IMR-90 (cell line): ENCODE results near the gene ALDH2. TPM values are rescaled to one million over a fixed set of nuclear protein-coding genes. Genes with fewer than 3 reads are reported as not detected.

Experiments
- ATAC-seq: fragments of 200-7000 bp; cut with Tn5 transposase; 2 replicates; pipeline ENCODE4 v1.9.1; 2020; ENCODE audit warnings: low read depth, mild to moderate bottlenecking, moderate library complexity
- BruUV-seq: library from RNA; stranded (reverse); fragments of 400-500 nt; replicated peaks from 2 replicates; lab custom pipeline; 2021; lab: Mats Ljungman, UMichigan
- CTCF ChIA-PET: fragments of 300-600 bp; formaldehyde crosslinking; extraction: SDS; loops from one replicate; lab custom pipeline; 2021; ENCODE audit warnings: antibody characterized with exemption; lab: Yijun Ruan, JAX
- POLR2A ChIA-PET: fragments of 300-600 bp; sonication (Branson Sonifier 250); formaldehyde crosslinking; loops from one replicate; lab custom pipeline; 2022; ENCODE audit warnings: antibody characterized with exemption; ENCODE audit not compliant: unreplicated experiment; lab: Charles Lee
- DNase-seq: peaks from one replicate; pipeline ENCODE4 v3.0.0; 2013
- H2AFZ ChIP-seq: replicated peaks from 2 replicates; pipeline ENCODE3; 2013; ENCODE audit warnings: low read length, mild to moderate bottlenecking; ENCODE audit not compliant: poor library complexity
- H2AK5ac ChIP-seq: 2 replicates; pipeline ENCODE4 v1.6.1; 2013; ENCODE audit warnings: low read depth, low read length, inconsistent platforms
- H2AK9ac ChIP-seq: replicated peaks from 2 replicates; pipeline ENCODE3; 2013; ENCODE audit warnings: mild to moderate bottlenecking, low read depth, low read length, moderate library complexity; ENCODE audit not compliant: poor library complexity
- H2BK120ac ChIP-seq: 2 replicates; pipeline ENCODE4 v1.6.1; 2013; ENCODE audit warnings: low read depth, low read length, inconsistent platforms
- H2BK15ac ChIP-seq: 3 replicates; pipeline ENCODE4 v1.6.1; 2013; ENCODE audit warnings: low read depth, low read length, inconsistent platforms
- H2BK20ac ChIP-seq: 2 replicates; pipeline ENCODE4 v1.6.1; 2013; ENCODE audit warnings: low read depth, mild to moderate bottlenecking, inconsistent platforms, low read length, moderate library complexity
- H2BK5ac ChIP-seq: 2 replicates; pipeline ENCODE4 v1.6.1; 2013; ENCODE audit warnings: mild to moderate bottlenecking, low read depth, low read length, inconsistent platforms; ENCODE audit not compliant: poor library complexity, severe bottlenecking
- H3K14ac ChIP-seq: replicated peaks from 2 replicates; pipeline ENCODE4 v1.6.1; 2013; ENCODE audit warnings: low read depth, low read length, inconsistent platforms
- H3K18ac ChIP-seq: 2 replicates; pipeline ENCODE4 v1.6.1; 2013; ENCODE audit warnings: low read depth, low read length, control low read depth
- H3K23ac ChIP-seq: 2 replicates; pipeline ENCODE4 v1.6.1; 2013; ENCODE audit warnings: low read depth, low read length, inconsistent platforms
- H3K27ac ChIP-seq: 2 replicates; pipeline ENCODE4 v1.5.1; 2013; ENCODE audit warnings: mild to moderate bottlenecking, control low read depth, low read length; ENCODE audit not compliant: insufficient read depth
- H3K27me3 ChIP-seq: 2 replicates; pipeline ENCODE4 v1.6.1; 2013; ENCODE audit warnings: low read length; ENCODE audit not compliant: control insufficient read depth, insufficient read depth
- H3K36me3 ChIP-seq: 2 replicates; pipeline ENCODE4 v1.6.1; 2013; ENCODE audit warnings: low read length, mixed read lengths; ENCODE audit not compliant: control insufficient read depth, insufficient read depth
- H3K4ac ChIP-seq: 2 replicates; pipeline ENCODE4 v1.6.1; 2013; ENCODE audit warnings: low read depth, low read length, inconsistent platforms
- H3K4me1 ChIP-seq: 2 replicates; pipeline ENCODE4 v1.6.1; 2013; ENCODE audit warnings: low read length, mixed read lengths; ENCODE audit not compliant: control insufficient read depth, insufficient read depth
- H3K4me2 ChIP-seq: 2 replicates; pipeline ENCODE4 v1.6.1; 2013; ENCODE audit warnings: low read depth, mild to moderate bottlenecking, control low read depth, low read length, moderate library complexity
- H3K4me3 ChIP-seq: 2 replicates; pipeline ENCODE4 v1.5.1; 2013; ENCODE audit warnings: low read depth, mild to moderate bottlenecking, control low read depth, low read length, moderate library complexity; ENCODE audit not compliant: insufficient read depth
- H3K56ac ChIP-seq: 2 replicates; pipeline ENCODE4 v1.6.1; 2013; ENCODE audit warnings: low read length, inconsistent platforms; ENCODE audit not compliant: insufficient read depth; ENCODE audit errors: extremely low read depth
- H3K79me1 ChIP-seq, 2 experiments: 2 replicates each; pipeline ENCODE4 v1.6.1; 2013; ENCODE audit warnings: low read length in 2 of 2, inconsistent platforms in 1 of 2, low read depth in 1 of 2
- H3K9ac ChIP-seq: 2 replicates; pipeline ENCODE4 v1.6.1; 2013; ENCODE audit warnings: low read depth, low read length, control low read depth
- H3K9me1 ChIP-seq: 2 replicates; pipeline ENCODE4 v1.6.1; 2013; ENCODE audit warnings: low read length, inconsistent platforms; ENCODE audit not compliant: insufficient read depth
- H3K9me3 ChIP-seq: 2 replicates; pipeline ENCODE4 v1.6.1; 2013; ENCODE audit warnings: low read length; ENCODE audit not compliant: control insufficient read depth, insufficient read depth
- H4K20me1 ChIP-seq: 2 replicates; pipeline ENCODE4 v1.6.1; 2013; ENCODE audit warnings: low read length, inconsistent platforms; ENCODE audit not compliant: insufficient read depth
- H4K5ac ChIP-seq: 2 replicates; pipeline ENCODE4 v1.6.1; 2013; ENCODE audit warnings: mild to moderate bottlenecking, low read depth, low read length, control low read depth
- H4K8ac ChIP-seq, 2 experiments: 2 replicates each; pipeline ENCODE4 v1.6.1; 2013; ENCODE audit warnings: low read depth in 2 of 2, low read length in 2 of 2, control low read depth in 1 of 2, inconsistent platforms in 1 of 2
- H4K91ac ChIP-seq: 2 replicates; pipeline ENCODE4 v1.6.1; 2013; ENCODE audit warnings: low read depth, low read length, inconsistent platforms; ENCODE audit not compliant: insufficient read depth
- CHD1 ChIP-seq: IDR thresholded peaks from 2 replicates; pipeline ENCODE4 v1.6.1; 2012; ENCODE audit warnings: low read depth, low read length, improper control_type of control experiment
- ELK1 ChIP-seq: fragments of 150-350 bp; IDR thresholded peaks from 2 replicates; pipeline ENCODE4 v1.6.1; 2016; ENCODE audit warnings: low read depth, mild to moderate bottlenecking, low read length, moderate library complexity, borderline replicate concordance
- FOS ChIP-seq: fragments of 150-350 bp; IDR thresholded peaks from 2 replicates; pipeline ENCODE4 v1.6.1; 2016; ENCODE audit warnings: low read depth, low read length
- MAFK ChIP-seq: IDR thresholded peaks from 2 replicates; pipeline ENCODE4 v1.6.1; 2012; ENCODE audit warnings: low read depth, low read length, improper control_type of control experiment
- MAZ ChIP-seq: IDR thresholded peaks from 2 replicates; pipeline ENCODE4 v1.6.1; 2012; ENCODE audit warnings: low read depth, mild to moderate bottlenecking, low read length, improper control_type of control experiment, moderate library complexity, borderline replicate concordance
- NFE2L2 ChIP-seq: fragments of 150-350 bp; IDR thresholded peaks from 2 replicates; pipeline ENCODE4 v1.6.1; 2016; ENCODE audit warnings: low read depth, mild to moderate bottlenecking, low read length
- RAD21 ChIP-seq: IDR thresholded peaks from 2 replicates; pipeline ENCODE4 v1.6.1; 2012; ENCODE audit warnings: low read length, improper control_type of control experiment
- RCOR1 ChIP-seq: IDR thresholded peaks from 2 replicates; pipeline ENCODE4 v1.6.1; 2012; ENCODE audit warnings: mild to moderate bottlenecking, low read length, improper control_type of control experiment; ENCODE audit not compliant: insufficient replicate concordance
- RFX5 ChIP-seq: IDR thresholded peaks from 2 replicates; pipeline ENCODE4 v1.8.0; 2012; ENCODE audit warnings: low read depth, mild to moderate bottlenecking, low read length, moderate library complexity
- WGBS, 2 experiments: methylation state at CpG; one replicate each; pipeline versions ENCODE4 v1.1.5 to v1.1.7; 2013; ENCODE audit warnings: missing lambda C conversion rate in 2 of 2; ENCODE audit not compliant: insufficient read length in 1 of 2; ENCODE audit errors: extremely low coverage in 2 of 2; 5-methylcytosine and 5-hydroxymethylcytosine counted together
- dilution Hi-C: fragments of 300-500 bp; cut with HindIII; formaldehyde crosslinking; loops from one replicate; pipeline ENCODE4 v1.14.3; 2018; ENCODE audit warnings: low sequenced_read_pairs; ENCODE audit not compliant: unreplicated experiment
- in situ Hi-C: fragments of 300-500 bp; cut with MboI; formaldehyde crosslinking; loops from 3 replicates; pipeline ENCODE4 v1.14.3; 2019; ENCODE audit warnings: low sequenced_read_pairs, inconsistent platforms, mixed read lengths
- intact Hi-C: fragments of 100-400 bp; cut with micrococcal nuclease; formaldehyde crosslinking; loops from 2 replicates; pipeline ENCODE4 v1.10.0; 2022
- polyA plus RNA-seq, 3 experiments: library from polyadenylated mRNA; depleted of rRNA; stranded (reverse); fragments of >200 nt; gene quantifications; 2 replicates each; pipeline ENCODE4 v1.2.3, GENCODE V29; 2012; ENCODE audit warnings: low replicate concordance in 1 of 3
- total RNA-seq: library from RNA; depleted of rRNA; stranded (reverse); fragments of >200 nt; gene quantifications from 2 replicates; pipeline ENCODE4 v1.2.3, GENCODE V29; 2012
- TF ChIP-seq, protein P1 (sequence below): fragments of 150-350 bp; IDR thresholded peaks from 2 replicates; pipeline ENCODE4 v1.6.1; 2017; ENCODE audit warnings: mild to moderate bottlenecking, antibody characterized with exemption, low read length, low read depth

ALDH2 gene
- total and polyA plus RNA-seq, 2 of the 4 experiments (the other 2 are of a cell fraction) = 16.0 to 41.2 TPM

GRCh38 chr12:111792856-111793235 is 26.1 kb downstream of the ALDH2 start:
- no peak for ATAC-seq
- intact Hi-C loops (no loop called here), in situ Hi-C loops (no loop called here), dilution Hi-C loops (no loop called here)
- H3K9me3 ChIP-seq = no peaks in the 10 kb centered on the region
- H3K27me3 ChIP-seq = no peaks in the 10 kb centered on the region
- H3K4me2 ChIP-seq = no peak overlapping the region
- TF ChIP-seq FOS = no peak
- TF ChIP-seq, protein P1, sequence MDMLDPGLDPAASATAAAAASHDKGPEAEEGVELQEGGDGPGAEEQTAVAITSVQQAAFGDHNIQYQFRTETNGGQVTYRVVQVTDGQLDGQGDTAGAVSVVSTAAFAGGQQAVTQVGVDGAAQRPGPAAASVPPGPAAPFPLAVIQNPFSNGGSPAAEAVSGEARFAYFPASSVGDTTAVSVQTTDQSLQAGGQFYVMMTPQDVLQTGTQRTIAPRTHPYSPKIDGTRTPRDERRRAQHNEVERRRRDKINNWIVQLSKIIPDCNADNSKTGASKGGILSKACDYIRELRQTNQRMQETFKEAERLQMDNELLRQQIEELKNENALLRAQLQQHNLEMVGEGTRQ = no peak
- no peak for TF ChIP-seq MAZ
- TF ChIP-seq RFX5 = no peak
- TF ChIP-seq ELK1 = no peak
- no peak for TF ChIP-seq RAD21
- no peak for TF ChIP-seq RCOR1
- no peak for TF ChIP-seq MAFK
- TF ChIP-seq NFE2L2 = no peak
- no peak for TF ChIP-seq CHD1
- ChIA-PET POLR2A (no interaction called here), CTCF (no interaction called here)
- no peaks in the 10 kb centered on the region for H4K20me1 ChIP-seq
- DNase-seq = no peak
- peaks cover 59% of the 10 kb centered on the region for H3K36me3 ChIP-seq
- H3K27ac ChIP-seq = no peak overlapping the region
- no peak overlapping the region for H2BK20ac ChIP-seq
- no peak overlapping the region for H2AK9ac ChIP-seq
- H2AK5ac ChIP-seq = no peak overlapping the region
- no peak overlapping the region for H4K8ac ChIP-seq
- BruUV-seq = no TSS peak
- no peak overlapping the region for H3K56ac ChIP-seq
- H3K4me1 ChIP-seq = peaks cover 1% of the 10 kb centered on the region; the same call in 1 of the 2 replicates
- no peak overlapping the region for H2BK15ac ChIP-seq
- no peak overlapping the region for H2AFZ ChIP-seq
- H4K5ac ChIP-seq = no peak overlapping the region
- no peak overlapping the region for H3K23ac ChIP-seq
- no peak overlapping the region for H3K14ac ChIP-seq
- H3K9me1 ChIP-seq = peaks cover 2% of the 10 kb centered on the region
- no peak overlapping the region for H2BK120ac ChIP-seq
- H3K79me1 ChIP-seq = no peaks in the 10 kb centered on the region; a peak in 1 of 4 replicates
- no peak overlapping the region for H3K4ac ChIP-seq
- H3K9ac ChIP-seq = no peak overlapping the region
- no peak overlapping the region for H3K4me3 ChIP-seq
- WGBS, 2 experiments = no CpG with 5 or more reads among the region's 3 CpGs
- no peak overlapping the region for H2BK5ac ChIP-seq
- H4K91ac ChIP-seq = no peak overlapping the region
- H3K18ac ChIP-seq = no peak overlapping the region
